Measurements from ENCODE around the gene SUMO4. TPM values are rescaled to one million over a fixed set of nuclear protein-coding genes. Genes with fewer than 3 reads are reported as not detected.

The SUMO4 gene
- total and polyA plus RNA-seq, 2 of the 4 experiments (the other 2 are of a cell fraction), result 2.2 TPM; not detected in 1

- no peak overlapping the region for H3K56ac ChIP-seq (ENCODE audit: extremely low read depth, insufficient read depth, low read length)
- no peak overlapping the region for H2BK20ac ChIP-seq (ENCODE audit: low read depth, low read length)
- no peak overlapping the region for H2AFZ ChIP-seq (replicated peaks; ENCODE audit: low read length, poor library complexity)
- H3K27me3 ChIP-seq (ENCODE audit: control insufficient read depth, insufficient read depth, low read length), result no peaks in the 10 kb centered on the region
- dilution Hi-C loops (cut with HindIII; ENCODE audit: low sequenced_read_pairs, unreplicated experiment) (no loop called here), intact Hi-C loops (cut with micrococcal nuclease) (no loop called here), in situ Hi-C loops (cut with MboI; ENCODE audit: low sequenced_read_pairs) (no loop called here)
- ChIA-PET CTCF (no interaction called here), POLR2A (ENCODE audit: unreplicated experiment) (no interaction called here)
- no peaks in the 10 kb centered on the region; a peak in 1 of 4 replicates for H3K79me1 ChIP-seq (ENCODE audit: low read depth in 1 of 2, low read length in 2 of 2)
- H3K4me1 ChIP-seq (ENCODE audit: control insufficient read depth, insufficient read depth, low read length), result no peaks in the 10 kb centered on the region
- H2BK5ac ChIP-seq (ENCODE audit: low read depth, low read length, poor library complexity, severe bottlenecking), result no peak overlapping the region
- no peak overlapping the region for H3K4me2 ChIP-seq (ENCODE audit: low read depth, low read length)
- DNase-seq, result no peak
- H3K23ac ChIP-seq (ENCODE audit: low read depth, low read length), result no peak overlapping the region
- H4K8ac ChIP-seq (ENCODE audit: low read depth in 2 of 2, low read length in 2 of 2), result no peak overlapping the region
- peaks cover 5% of the 10 kb centered on the region for H3K36me3 ChIP-seq (ENCODE audit: control insufficient read depth, insufficient read depth, low read length)
- no peak overlapping the region for H3K14ac ChIP-seq (replicated peaks; ENCODE audit: low read depth, low read length)
- no peak overlapping the region for H3K4me3 ChIP-seq (ENCODE audit: insufficient read depth, low read depth, low read length)
- H3K9ac ChIP-seq (ENCODE audit: low read depth, low read length), result no peak overlapping the region
- H3K27ac ChIP-seq (ENCODE audit: insufficient read depth, low read length), result no peak overlapping the region
- WGBS, 2 experiments (ENCODE audit: extremely low coverage in 2 of 2, insufficient read length in 1 of 2), result no CpG with 5 or more reads among the region's 4 CpGs
- H3K4ac ChIP-seq (ENCODE audit: low read depth, low read length), result no peak overlapping the region
- no peaks in the 10 kb centered on the region for H3K9me1 ChIP-seq (ENCODE audit: insufficient read depth, low read length)
- no peak overlapping the region for H2BK15ac ChIP-seq (ENCODE audit: low read depth, low read length)
- no peak overlapping the region for H3K18ac ChIP-seq (ENCODE audit: low read depth, low read length)
- BruUV-seq (replicated peaks), result no TSS peak
- H4K5ac ChIP-seq (ENCODE audit: low read depth, low read length), result no peak overlapping the region
- ATAC-seq (ENCODE audit: low read depth), result no peak
- no peaks in the 10 kb centered on the region for H3K9me3 ChIP-seq (ENCODE audit: control insufficient read depth, insufficient read depth, low read length)
- no peak overlapping the region for H2AK5ac ChIP-seq (ENCODE audit: low read depth, low read length)
- H4K20me1 ChIP-seq (ENCODE audit: insufficient read depth, low read length), result no peaks in the 10 kb centered on the region
- H4K91ac ChIP-seq (ENCODE audit: insufficient read depth, low read depth, low read length), result no peak overlapping the region
- H2AK9ac ChIP-seq (replicated peaks; ENCODE audit: low read depth, low read length, poor library complexity), result no peak overlapping the region
- TF ChIP-seq POLR2A (IDR thresholded peaks at IDR 0.05; ENCODE audit: low read depth, low read length), result no peak
- no peak for TF ChIP-seq MAZ (IDR thresholded peaks at IDR 0.05; ENCODE audit: borderline replicate concordance, low read depth, low read length)
- TF ChIP-seq MAFK (IDR thresholded peaks at IDR 0.05; ENCODE audit: low read depth, low read length), result no peak
- no peak for TF ChIP-seq RAD21 (IDR thresholded peaks at IDR 0.05; ENCODE audit: low read length)
- TF ChIP-seq NFE2L2 (IDR thresholded peaks at IDR 0.05; ENCODE audit: low read depth, low read length), result no peak
- no peak for TF ChIP-seq RFX5 (IDR thresholded peaks at IDR 0.05; ENCODE audit: low read depth, low read length)
- TF ChIP-seq MXI1 (IDR thresholded peaks at IDR 0.05; ENCODE audit: borderline replicate concordance, low read depth, low read length), result no peak
- TF ChIP-seq USF2 (IDR thresholded peaks at IDR 0.05; ENCODE audit: low read depth, low read length), result no peak
- no peak for TF ChIP-seq CTCF (conservative IDR thresholded peaks at IDR 0.05; ENCODE audit: low read depth, low read length)
- TF ChIP-seq FOS (IDR thresholded peaks at IDR 0.05; ENCODE audit: low read depth, low read length), result no peak
- no peak for TF ChIP-seq RCOR1 (IDR thresholded peaks at IDR 0.05; ENCODE audit: insufficient replicate concordance, low read length)
- TF ChIP-seq CEBPB (IDR thresholded peaks at IDR 0.05; ENCODE audit: low read depth, low read length), result no peak
- TF ChIP-seq CHD1 (IDR thresholded peaks at IDR 0.05; ENCODE audit: low read depth, low read length), result no peak
- no peak overlapping the region for H2BK120ac ChIP-seq (ENCODE audit: low read depth, low read length)
Measured at GRCh38 chr6:149414009-149414408, 13.9 kb downstream of the SUMO4 start.
